ENCODE results near the gene GABRB1. TPM values are rescaled to one million over a fixed set of nuclear protein-coding genes. Genes with fewer than 3 reads are reported as not detected.

The GABRB1 gene
- total and polyA plus RNA-seq, 2 experiments from 2014 or later: not detected

- TF ChIP-seq EZH2 (IDR thresholded peaks at IDR 0.05; ENCODE audit: insufficient read depth, poor library complexity, severe bottlenecking) (no peak), EZH2phosphoT487 (IDR thresholded peaks at IDR 0.05; ENCODE audit: insufficient read depth, low read depth) (no peak)
- peaks cover 11% of the 10 kb centered on the region for H3K4me1 ChIP-seq (ENCODE audit: insufficient read depth)
- no peak overlapping the region for H3K9ac ChIP-seq
- in situ Hi-C loops (cut with MboI): no loop called here
- WGBS, 2 experiments (ENCODE audit: low coverage in 1 of 2, low lambda C conversion rate in 2 of 2, missing lambda C conversion rate in 2 of 2): 26 to 47% methylated on average over 1 of the region's 1 CpG
- H3K79me2 ChIP-seq (ENCODE audit: insufficient read depth): no peaks in the 10 kb centered on the region
- H4K20me1 ChIP-seq (ENCODE audit: insufficient read depth): no peaks in the 10 kb centered on the region
- H3K9me3 ChIP-seq (ENCODE audit: low read depth): no peaks in the 10 kb centered on the region
- no peak overlapping the region for H3K4me2 ChIP-seq (ENCODE audit: unreplicated experiment)
- no peaks in the 10 kb centered on the region for H3K27me3 ChIP-seq (replicated peaks; ENCODE audit: insufficient read depth)
- no peaks in the 10 kb centered on the region for H3F3A ChIP-seq (ENCODE audit: insufficient read depth)
- no peak for DNase-seq
- no peaks in the 10 kb centered on the region for H3K36me3 ChIP-seq (ENCODE audit: low read depth)
- no peaks in the 10 kb centered on the region for H3K9me2 ChIP-seq (ENCODE audit: insufficient read depth)
- no peak overlapping the region for H2AFZ ChIP-seq
- no peak overlapping the region for H3K27ac ChIP-seq
- H3K4me3 ChIP-seq: no peak overlapping the region
Observed at GRCh38 chr4:47207555-47207954, 176.2 kb downstream of the GABRB1 start.

GRCh38 chr4:47209833-47210232 lies 178.5 kb downstream of the GABRB1 start:
- H3K79me2 ChIP-seq (ENCODE audit: insufficient read depth): no peaks in the 10 kb centered on the region
- no peak overlapping the region for H2AFZ ChIP-seq
- no peak overlapping the region for H3K9ac ChIP-seq
- no peaks in the 10 kb centered on the region for H3K27me3 ChIP-seq (replicated peaks; ENCODE audit: insufficient read depth)
- peak; percentile 47 for DNase-seq
- no peak for TF ChIP-seq EZH2 (IDR thresholded peaks at IDR 0.05; ENCODE audit: insufficient read depth, poor library complexity, severe bottlenecking)
- H4K20me1 ChIP-seq (ENCODE audit: insufficient read depth): no peaks in the 10 kb centered on the region
- no peak overlapping the region for H3K27ac ChIP-seq
- no peaks in the 10 kb centered on the region for H3K9me2 ChIP-seq (ENCODE audit: insufficient read depth)
- H3K36me3 ChIP-seq (ENCODE audit: low read depth): no peaks in the 10 kb centered on the region
- in situ Hi-C loops (cut with MboI): no loop called here
- H3K4me3 ChIP-seq: no peak overlapping the region
- 4 to 8% methylated on average over 1 of the region's 1 CpG for WGBS, 2 experiments (ENCODE audit: low coverage in 1 of 2, low lambda C conversion rate in 2 of 2, missing lambda C conversion rate in 2 of 2)
- H3K9me3 ChIP-seq (ENCODE audit: low read depth): no peaks in the 10 kb centered on the region
- H3K4me1 ChIP-seq (ENCODE audit: insufficient read depth): peaks cover 17% of the 10 kb centered on the region
- no peak overlapping the region for H3K4me2 ChIP-seq (ENCODE audit: unreplicated experiment)
- no peaks in the 10 kb centered on the region for H3F3A ChIP-seq (ENCODE audit: insufficient read depth)

- Histone ChIP-seq H3K4me3 (no peak overlapping the region), H3K79me2 (ENCODE audit: insufficient read depth) (no peaks in the 10 kb centered on the region), H3F3A (ENCODE audit: insufficient read depth) (no peaks in the 10 kb centered on the region), H3K9ac (no peak overlapping the region), H3K27ac (no peak overlapping the region), H2AFZ (no peak overlapping the region), H3K4me2 (ENCODE audit: unreplicated experiment) (no peak overlapping the region), H4K20me1 (ENCODE audit: insufficient read depth) (no peaks in the 10 kb centered on the region), H3K9me3 (ENCODE audit: low read depth) (no peaks in the 10 kb centered on the region), H3K4me1 (ENCODE audit: insufficient read depth) (peaks cover 17% of the 10 kb centered on the region), H3K36me3 (ENCODE audit: low read depth) (no peaks in the 10 kb centered on the region), H3K27me3 (replicated peaks; ENCODE audit: insufficient read depth) (no peaks in the 10 kb centered on the region), H3K9me2 (ENCODE audit: insufficient read depth) (no peaks in the 10 kb centered on the region)
- TF ChIP-seq EZH2 (IDR thresholded peaks at IDR 0.05; ENCODE audit: insufficient read depth, poor library complexity, severe bottlenecking): no peak
- TF ChIP-seq EZH2phosphoT487 (IDR thresholded peaks at IDR 0.05; ENCODE audit: insufficient read depth, low read depth): no peak
- in situ Hi-C loops (cut with MboI): no loop called here
- DNase-seq: no peak
- 6 to 9% methylated on average over 3 of the region's 3 CpGs for WGBS, 2 experiments (ENCODE audit: low coverage in 1 of 2, low lambda C conversion rate in 2 of 2, missing lambda C conversion rate in 2 of 2)
Observed at GRCh38 chr4:47210828-47211227, 179.5 kb downstream of the GABRB1 start.

- H2AFZ ChIP-seq: no peak overlapping the region
- H3K27me3 ChIP-seq (replicated peaks; ENCODE audit: insufficient read depth): no peaks in the 10 kb centered on the region
- H4K20me1 ChIP-seq (ENCODE audit: insufficient read depth): no peaks in the 10 kb centered on the region
- WGBS, 2 experiments (ENCODE audit: low coverage in 1 of 2, low lambda C conversion rate in 2 of 2, missing lambda C conversion rate in 2 of 2): 32 to 41% methylated on average over 2 of the region's 2 CpGs
- no peaks in the 10 kb centered on the region for H3F3A ChIP-seq (ENCODE audit: insufficient read depth)
- no peak overlapping the region for H3K4me2 ChIP-seq (ENCODE audit: unreplicated experiment)
- no peak for DNase-seq
- no peaks in the 10 kb centered on the region for H3K9me2 ChIP-seq (ENCODE audit: insufficient read depth)
- in situ Hi-C loops (cut with MboI): no loop called here
- no peak overlapping the region for H3K4me3 ChIP-seq
- peaks cover 17% of the 10 kb centered on the region for H3K4me1 ChIP-seq (ENCODE audit: insufficient read depth)
- TF ChIP-seq EZH2phosphoT487 (IDR thresholded peaks at IDR 0.05; ENCODE audit: insufficient read depth, low read depth): no peak
- TF ChIP-seq EZH2 (IDR thresholded peaks at IDR 0.05; ENCODE audit: insufficient read depth, poor library complexity, severe bottlenecking): no peak
- H3K9me3 ChIP-seq (ENCODE audit: low read depth): no peaks in the 10 kb centered on the region
- H3K27ac ChIP-seq: no peak overlapping the region
- H3K79me2 ChIP-seq (ENCODE audit: insufficient read depth): no peaks in the 10 kb centered on the region
- no peaks in the 10 kb centered on the region for H3K36me3 ChIP-seq (ENCODE audit: low read depth)
- no peak overlapping the region for H3K9ac ChIP-seq
Observed at GRCh38 chr4:47213106-47213505, 181.7 kb downstream of the GABRB1 start.

GRCh38 chr4:47213539-47213938 lies 182.2 kb downstream of the GABRB1 start:
- Histone ChIP-seq H3K9ac (no peak overlapping the region), H3K4me1 (ENCODE audit: insufficient read depth) (peaks cover 17% of the 10 kb centered on the region), H3K36me3 (ENCODE audit: low read depth) (no peaks in the 10 kb centered on the region), H3K4me2 (ENCODE audit: unreplicated experiment) (peak overlapping the region; percentile 11), H3K27me3 (replicated peaks; ENCODE audit: insufficient read depth) (no peaks in the 10 kb centered on the region), H3K9me3 (ENCODE audit: low read depth) (no peaks in the 10 kb centered on the region), H3F3A (ENCODE audit: insufficient read depth) (no peaks in the 10 kb centered on the region), H3K27ac (no peak overlapping the region), H3K79me2 (ENCODE audit: insufficient read depth) (no peaks in the 10 kb centered on the region), H2AFZ (no peak overlapping the region), H3K4me3 (no peak overlapping the region), H3K9me2 (ENCODE audit: insufficient read depth) (no peaks in the 10 kb centered on the region), H4K20me1 (ENCODE audit: insufficient read depth) (no peaks in the 10 kb centered on the region)
- TF ChIP-seq EZH2phosphoT487 (IDR thresholded peaks at IDR 0.05; ENCODE audit: insufficient read depth, low read depth) (no peak), EZH2 (IDR thresholded peaks at IDR 0.05; ENCODE audit: insufficient read depth, poor library complexity, severe bottlenecking) (no peak)
- 58 to 76% methylated on average over 1 of the region's 1 CpG for WGBS, 2 experiments (ENCODE audit: low coverage in 1 of 2, low lambda C conversion rate in 2 of 2, missing lambda C conversion rate in 2 of 2)
- no peak for DNase-seq
- in situ Hi-C loops (cut with MboI): no loop called here
